GM21423 (cell line): ENCODE results near the gene TPRKB.
"Not testable (repeated sequence)": the region's sequence is repeated elsewhere in the genome, so short reads cannot be mapped to it uniquely, and the experiment has no call there.

Source experiments
- ATAC-seq: cut with Tn5 transposase; IDR thresholded peaks from one replicate; pipeline ENCODE4 v1.9.1; 2021; ENCODE audit warnings: mild to moderate bottlenecking, moderate library complexity; ENCODE audit not compliant: unreplicated experiment

The TPRKB gene

GRCh38 chr2:73736855-73737779 is at the start of gene TPRKB:
TSS of gene TPRKB (minus strand) at chr2:73737345. CDS start at chr2:73734569, 2,776 bp downstream.
- ATAC-seq, result peak; percentile 97

GRCh38 chr2:73783883-73784282 is 46.7 kb upstream of the TPRKB start, which contains the start of gene C2orf78:
TSS of gene C2orf78 (plus strand) at chr2:73784183. CDS start at chr2:73784310, 127 bp downstream.
- not testable (repeated sequence) for ATAC-seq

GRCh38 chr2:73783402-73783801 is 46.3 kb upstream of the TPRKB start:
- ATAC-seq, result not testable (repeated sequence)

- ATAC-seq, result no peak
Observed at GRCh38 chr2:73780237-73780582, 43.1 kb upstream of the TPRKB start.

- peak; percentile 99 for ATAC-seq
Observed at GRCh38 chr2:73779467-73780236, 42.5 kb upstream of the TPRKB start, which contains the start of gene DUSP11. TSS of gene DUSP11 (minus strand) at chr2:73780103. CDS start at chr2:73779974, 129 bp downstream.

- not testable (repeated sequence) for ATAC-seq
Observed at GRCh38 chr2:73778867-73779466, 41.8 kb upstream of the TPRKB start.

- no peak for ATAC-seq
Observed at GRCh38 chr2:73776869-73777519, 39.8 kb upstream of the TPRKB start.

GRCh38 chr2:73776381-73776780 is 39.2 kb upstream of the TPRKB start:
- ATAC-seq, result no peak

- no peak for ATAC-seq
Observed at GRCh38 chr2:73772819-73773218, 35.7 kb upstream of the TPRKB start.

- no peak for ATAC-seq
Observed at GRCh38 chr2:73770725-73771124, 33.6 kb upstream of the TPRKB start.

GRCh38 chr2:73766994-73767393 is 29.8 kb upstream of the TPRKB start:
- no peak for ATAC-seq

- ATAC-seq, result no peak
Observed at GRCh38 chr2:73766349-73766748, 29.2 kb upstream of the TPRKB start.

GRCh38 chr2:73764945-73765344 is 27.8 kb upstream of the TPRKB start:
- ATAC-seq, result no peak

GRCh38 chr2:73762571-73762970 is 25.4 kb upstream of the TPRKB start:
- no peak for ATAC-seq

GRCh38 chr2:73759904-73760303 is 22.8 kb upstream of the TPRKB start:
- no peak for ATAC-seq

GRCh38 chr2:73759285-73759764 is 22.2 kb upstream of the TPRKB start:
- ATAC-seq, result no peak

GRCh38 chr2:73754332-73754731 is 17.2 kb upstream of the TPRKB start:
- ATAC-seq, result not testable (repeated sequence)

- no peak for ATAC-seq
Observed at GRCh38 chr2:73749314-73749713, 12.2 kb upstream of the TPRKB start.

GRCh38 chr2:73746877-73747208 is 9.7 kb upstream of the TPRKB start:
- ATAC-seq, result no peak

GRCh38 chr2:73746015-73746876 is 9.1 kb upstream of the TPRKB start:
- no peak for ATAC-seq
